ENCODE measurements around the gene ACVR1. TPM values are rescaled to one million over a fixed set of nuclear protein-coding genes. Genes with fewer than 3 reads are reported as not detected.
"Not testable (repeated sequence)": the region's sequence is repeated elsewhere in the genome, so short reads cannot be mapped to it uniquely, and the experiment has no call there.

ACVR1 gene
- total RNA-seq, 1 donor from 2014 or later, result 6.9 TPM

DNA sequence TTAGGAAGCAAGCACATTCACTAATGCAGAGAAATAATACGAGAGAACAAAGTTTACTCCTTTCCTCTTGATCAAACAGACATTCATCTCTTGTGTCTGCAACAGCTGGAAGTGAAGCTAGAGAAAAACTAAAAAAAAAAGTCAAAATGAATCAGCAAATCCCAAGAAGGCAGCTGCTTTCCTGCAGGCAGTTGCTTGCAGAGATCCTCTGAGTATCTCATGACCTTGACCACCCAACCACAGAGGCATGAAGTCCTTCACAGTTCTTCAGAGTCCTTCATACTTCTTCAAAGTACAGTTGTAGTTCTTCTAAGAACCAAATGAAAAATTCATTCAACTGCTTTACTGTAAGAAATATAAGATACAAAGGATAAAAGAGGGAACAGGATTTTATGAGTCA, 150.3 kb downstream of the ACVR1 start:
- H3K4me1 ChIP-seq, result no peaks in the 10 kb centered on the region
- TF ChIP-seq, protein P1, sequence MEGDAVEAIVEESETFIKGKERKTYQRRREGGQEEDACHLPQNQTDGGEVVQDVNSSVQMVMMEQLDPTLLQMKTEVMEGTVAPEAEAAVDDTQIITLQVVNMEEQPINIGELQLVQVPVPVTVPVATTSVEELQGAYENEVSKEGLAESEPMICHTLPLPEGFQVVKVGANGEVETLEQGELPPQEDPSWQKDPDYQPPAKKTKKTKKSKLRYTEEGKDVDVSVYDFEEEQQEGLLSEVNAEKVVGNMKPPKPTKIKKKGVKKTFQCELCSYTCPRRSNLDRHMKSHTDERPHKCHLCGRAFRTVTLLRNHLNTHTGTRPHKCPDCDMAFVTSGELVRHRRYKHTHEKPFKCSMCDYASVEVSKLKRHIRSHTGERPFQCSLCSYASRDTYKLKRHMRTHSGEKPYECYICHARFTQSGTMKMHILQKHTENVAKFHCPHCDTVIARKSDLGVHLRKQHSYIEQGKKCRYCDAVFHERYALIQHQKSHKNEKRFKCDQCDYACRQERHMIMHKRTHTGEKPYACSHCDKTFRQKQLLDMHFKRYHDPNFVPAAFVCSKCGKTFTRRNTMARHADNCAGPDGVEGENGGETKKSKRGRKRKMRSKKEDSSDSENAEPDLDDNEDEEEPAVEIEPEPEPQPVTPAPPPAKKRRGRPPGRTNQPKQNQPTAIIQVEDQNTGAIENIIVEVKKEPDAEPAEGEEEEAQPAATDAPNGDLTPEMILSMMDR (IDR thresholded peaks at IDR 0.05), result no peak
- H3K36me3 ChIP-seq, result peaks cover 0 to 35% of the 10 kb centered on the region in 2 donors
- DNase-seq (ENCODE audit: low spot score in 2 of 2), result no peak
- no peak overlapping the region for H3K27ac ChIP-seq
- H3K9me3 ChIP-seq, result peaks cover 21 to 38% of the 10 kb centered on the region in 2 donors
- intact Hi-C loops (cut with DNase I), result no loop called here
- H3K27me3 ChIP-seq, result no peaks in the 10 kb centered on the region
- no peak overlapping the region for H3K4me3 ChIP-seq

DNA sequence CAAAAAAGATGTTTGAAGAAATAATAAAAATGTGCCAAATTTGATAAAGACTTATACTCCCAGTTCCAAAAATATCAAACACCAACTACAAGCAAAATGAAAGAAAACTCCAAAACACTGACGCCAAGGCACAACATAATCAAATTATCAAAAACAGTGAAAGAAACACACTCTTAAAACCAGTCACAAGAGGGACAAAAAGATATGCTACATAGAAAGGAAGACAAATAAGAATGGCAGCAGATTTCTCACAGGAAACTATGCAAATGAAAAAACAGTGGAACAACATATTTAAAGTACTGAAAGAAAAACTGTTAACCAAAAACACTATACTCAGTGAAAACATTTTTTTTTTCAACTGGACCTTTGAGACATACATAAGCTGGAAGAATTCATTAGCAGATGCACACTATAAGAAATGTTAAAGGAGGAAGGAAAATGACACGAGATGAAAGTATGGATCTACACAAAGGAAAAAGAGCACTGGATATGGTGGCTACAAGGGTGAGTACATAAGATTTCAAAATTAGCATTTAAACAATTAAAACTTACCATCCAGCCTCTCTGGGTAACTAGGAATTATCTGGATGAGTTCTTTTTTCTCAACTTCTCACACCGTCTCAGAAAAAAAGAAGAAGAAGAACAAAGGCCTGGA, 153.4 kb downstream of the ACVR1 start:
- Histone ChIP-seq H3K36me3 (peaks cover 3 to 36% of the 10 kb centered on the region in 2 donors), H3K27me3 (no peaks in the 10 kb centered on the region), H3K27ac (no peak overlapping the region), H3K9me3 (peaks cover 21 to 27% of the 10 kb centered on the region in 2 donors), H3K4me1 (no peaks in the 10 kb centered on the region), H3K4me3 (no peak overlapping the region)
- intact Hi-C loops (cut with DNase I), result no loop called here
- DNase-seq (ENCODE audit: low spot score in 2 of 2), result no peak
- TF ChIP-seq, protein P1 (IDR thresholded peaks at IDR 0.05), result no peak

DNA sequence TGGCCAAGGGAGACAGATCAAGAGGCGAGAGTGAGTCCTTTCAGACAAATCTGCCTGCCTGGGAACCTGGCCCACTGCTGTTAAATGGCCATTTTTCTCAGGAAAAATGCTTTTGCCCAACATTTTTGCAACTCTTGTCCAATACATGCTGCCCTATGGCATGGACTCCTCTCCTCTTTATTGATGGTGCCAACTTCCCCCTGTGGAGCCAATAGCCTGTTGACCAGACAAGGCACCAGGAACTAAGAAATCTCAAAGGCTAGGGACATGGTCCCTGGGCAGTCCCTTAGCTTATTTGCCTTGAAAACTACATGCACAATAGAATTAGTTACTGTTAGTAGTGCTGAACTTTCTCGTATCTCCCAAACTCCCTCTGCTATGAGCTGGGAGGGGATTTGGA, 155.6 kb downstream of the ACVR1 start:
- H3K4me3 ChIP-seq, result no peak overlapping the region
- H3K27me3 ChIP-seq, result no peaks in the 10 kb centered on the region
- H3K9me3 ChIP-seq, result peaks cover 21 to 27% of the 10 kb centered on the region in 2 donors
- intact Hi-C loops (cut with DNase I), result no loop called here
- TF ChIP-seq, protein P1 (IDR thresholded peaks at IDR 0.05), result no peak
- H3K4me1 ChIP-seq, result no peaks in the 10 kb centered on the region
- DNase-seq (ENCODE audit: low spot score in 2 of 2), result no peak
- H3K36me3 ChIP-seq, result peaks cover 8 to 39% of the 10 kb centered on the region in 2 donors
- H3K27ac ChIP-seq, result no peak overlapping the region

DNA sequence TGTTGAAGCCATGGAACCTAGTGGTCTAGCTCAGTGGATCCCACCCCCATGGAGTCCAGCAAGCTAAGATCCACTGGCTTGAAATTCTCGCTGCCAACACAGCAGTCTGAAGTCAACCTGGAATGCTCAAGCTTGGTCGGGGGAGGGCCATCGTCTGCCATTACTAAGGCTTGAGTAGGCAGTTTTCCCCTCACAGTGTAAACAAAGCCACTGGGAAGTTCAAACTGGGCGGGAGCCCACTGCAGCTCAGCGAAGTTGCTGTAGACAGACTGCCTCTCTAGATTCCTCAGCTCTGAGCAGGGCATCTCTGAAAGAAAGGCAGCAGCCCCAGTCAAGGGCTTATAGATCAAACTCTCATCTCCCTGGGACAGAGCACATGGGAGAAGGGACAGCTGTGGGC, 171.5 kb downstream of the ACVR1 start:
- H3K9me3 ChIP-seq, result peaks cover 0 to 44% of the 10 kb centered on the region in 2 donors
- H3K36me3 ChIP-seq; H3K27me3 ChIP-seq; DNase-seq (ENCODE audit: low spot score in 2 of 2); intact Hi-C loops (cut with DNase I); H3K4me3 ChIP-seq; H3K4me1 ChIP-seq; H3K27ac ChIP-seq: not testable (repeated sequence)

DNA sequence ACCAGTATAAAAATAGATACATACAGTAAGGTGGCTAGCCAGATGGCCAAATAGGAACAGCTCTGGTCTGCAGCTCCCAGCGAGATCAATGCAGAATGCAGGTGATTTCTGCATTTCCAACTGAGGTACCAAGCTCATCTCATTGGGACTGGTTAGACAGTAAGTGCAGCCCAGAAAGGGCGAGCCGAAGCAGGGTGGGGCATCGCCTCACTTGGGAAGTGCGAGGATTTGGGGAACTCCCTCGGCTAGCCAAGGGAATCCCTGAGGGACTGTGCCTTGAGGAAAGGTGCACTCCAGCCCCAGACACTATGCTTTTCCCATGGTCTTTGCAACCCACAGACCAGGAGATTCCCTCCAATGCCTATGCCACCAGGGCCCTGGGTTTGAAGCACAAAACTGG, 172.0 kb downstream of the ACVR1 start:
- intact Hi-C loops (cut with DNase I), result not testable (repeated sequence)

DNA sequence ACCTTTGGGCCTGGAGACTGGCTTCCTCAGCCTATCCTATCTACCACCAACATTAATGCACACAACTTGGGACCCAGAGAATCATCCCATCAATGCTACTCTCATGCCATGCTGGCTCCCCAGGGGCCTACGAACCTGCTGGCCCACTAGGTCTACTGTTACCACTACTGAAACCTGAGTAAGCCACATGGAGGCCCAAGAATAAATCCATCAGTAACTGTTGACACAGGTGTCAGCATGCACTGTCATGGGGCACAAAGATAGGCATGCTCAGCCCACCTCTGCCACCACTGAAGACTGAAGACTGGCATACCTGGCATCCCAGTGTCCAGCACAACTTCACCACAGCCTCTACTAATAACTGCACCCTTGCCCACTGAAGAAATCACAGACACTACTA, 176.3 kb downstream of the ACVR1 start:
- Histone ChIP-seq H3K4me3 (no peak overlapping the region), H3K36me3 (peaks cover 0 to 3% of the 10 kb centered on the region in 2 donors), H3K27ac (no peak overlapping the region), H3K27me3 (no peaks in the 10 kb centered on the region), H3K9me3 (peaks cover 0 to 40% of the 10 kb centered on the region in 2 donors), H3K4me1 (no peaks in the 10 kb centered on the region)
- no peak for DNase-seq (ENCODE audit: low spot score in 2 of 2)
- intact Hi-C loops (cut with DNase I), result no loop called here
- TF ChIP-seq, protein P1 (IDR thresholded peaks at IDR 0.05), result no peak

More for the DNA sequence above, 172.0 kb downstream of the ACVR1 start:
- not testable (repeated sequence) for H3K4me3 ChIP-seq; DNase-seq (ENCODE audit: low spot score in 2 of 2); H3K27me3 ChIP-seq; H3K27ac ChIP-seq; H3K36me3 ChIP-seq; H3K4me1 ChIP-seq
- peaks cover 0 to 44% of the 10 kb centered on the region in 2 donors for H3K9me3 ChIP-seq

DNA sequence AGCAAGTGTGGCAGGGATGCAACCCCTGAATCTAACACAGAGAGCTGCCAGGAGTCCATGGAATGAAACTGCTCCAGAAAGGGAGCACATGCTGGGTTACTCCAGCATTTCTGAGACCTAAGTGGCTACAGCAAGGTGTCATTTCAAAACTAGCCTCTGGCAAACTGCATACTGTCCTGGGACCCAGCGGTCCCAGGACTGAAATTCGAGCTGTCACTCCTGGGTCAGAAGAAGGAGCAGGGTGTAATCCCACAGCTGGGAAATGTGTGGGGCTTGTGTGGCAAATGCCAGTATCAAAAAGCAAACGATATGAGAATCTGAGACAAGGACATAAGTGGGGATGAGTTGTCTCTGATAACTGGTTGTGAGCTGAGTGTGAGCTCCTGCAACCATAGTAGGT, 177.1 kb downstream of the ACVR1 start:
- H3K27me3 ChIP-seq, result no peaks in the 10 kb centered on the region
- TF ChIP-seq, protein P1 (IDR thresholded peaks at IDR 0.05), result no peak
- peaks cover 0 to 35% of the 10 kb centered on the region in 2 donors for H3K9me3 ChIP-seq
- no peak overlapping the region for H3K4me3 ChIP-seq
- no peak for DNase-seq (ENCODE audit: low spot score in 2 of 2)
- no peak overlapping the region for H3K27ac ChIP-seq
- no peaks in the 10 kb centered on the region for H3K36me3 ChIP-seq
- intact Hi-C loops (cut with DNase I), result no loop called here
- H3K4me1 ChIP-seq, result no peaks in the 10 kb centered on the region
